Sigmoid colon (tissue), 4 donors: ENCODE results near the gene ABCC1.
"Not testable (repeated sequence)": the region's sequence is repeated elsewhere in the genome, so short reads cannot be mapped to it uniquely, and the experiment has no call there.

Source experiments
- EP300 ChIP-seq, 4 donors: sonication (generic); formaldehyde crosslinking; IDR thresholded peaks; one replicate each; pipeline ENCODE4 v1.6.1; 2017; ENCODE audit warnings: antibody characterized with exemption in 4 of 4
- POLR2A ChIP-seq, 2 donors: fragments of 450-650 bp; IDR thresholded peaks; one replicate each; pipeline ENCODE4 v1.6.1; 2016; ENCODE audit warnings: antibody characterized with exemption in 2 of 2, mild to moderate bottlenecking in 2 of 2, moderate library complexity in 2 of 2
- POLR2AphosphoS5 ChIP-seq, 4 donors: sonication (generic); formaldehyde crosslinking; IDR thresholded peaks; one replicate each; pipeline ENCODE4 v1.6.1; 2017; ENCODE audit warnings: antibody characterized with exemption in 4 of 4
- TF ChIP-seq, protein P1 (sequence below), 4 experiments: fragments of 450-650 bp in 3 of 4; fragments of 200-600 bp in 1 of 4; IDR thresholded peaks; one replicate each; pipeline ENCODE4 v1.5.1; 2016 to 2019; ENCODE audit warnings: antibody characterized with exemption in 4 of 4, mild to moderate bottlenecking in 3 of 4, moderate library complexity in 2 of 4

DNA sequence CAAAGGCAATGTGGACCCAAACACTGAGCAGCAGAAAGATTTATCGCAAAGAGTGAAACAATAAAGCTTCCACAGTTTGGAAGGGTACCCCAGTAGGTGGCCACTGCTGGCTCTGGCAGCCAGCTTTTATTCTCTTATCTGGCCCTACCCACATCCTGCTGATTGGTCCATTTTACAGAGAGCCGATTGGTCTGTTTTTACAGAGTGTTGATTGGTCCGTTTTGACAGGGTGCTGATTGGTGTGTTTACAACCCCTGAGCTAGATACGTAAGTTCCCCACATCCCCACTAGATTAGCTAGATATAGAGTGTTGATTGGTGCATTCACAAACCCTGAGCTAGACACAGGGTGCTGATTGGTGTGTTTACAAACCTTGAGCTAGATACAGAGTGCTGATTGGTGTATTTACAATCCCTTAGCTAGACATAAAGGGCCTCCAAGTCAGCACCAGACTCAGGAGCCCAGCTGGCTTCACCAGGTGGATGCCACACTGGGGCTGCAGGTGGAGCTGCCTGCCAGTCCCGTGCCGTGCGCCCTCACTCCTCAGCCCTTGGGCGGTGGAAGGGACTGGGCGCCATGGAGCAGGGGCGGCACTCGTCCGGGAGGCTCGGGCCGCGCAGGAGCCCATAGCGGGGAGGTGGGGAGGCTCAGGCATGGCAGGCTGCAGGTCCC, 154.9 kb downstream of the ABCC1 start:
- TF ChIP-seq POLR2A, POLR2AphosphoS5, EP300 (IDR thresholded peaks at IDR 0.05): not testable (repeated sequence)
- TF ChIP-seq, protein P1, sequence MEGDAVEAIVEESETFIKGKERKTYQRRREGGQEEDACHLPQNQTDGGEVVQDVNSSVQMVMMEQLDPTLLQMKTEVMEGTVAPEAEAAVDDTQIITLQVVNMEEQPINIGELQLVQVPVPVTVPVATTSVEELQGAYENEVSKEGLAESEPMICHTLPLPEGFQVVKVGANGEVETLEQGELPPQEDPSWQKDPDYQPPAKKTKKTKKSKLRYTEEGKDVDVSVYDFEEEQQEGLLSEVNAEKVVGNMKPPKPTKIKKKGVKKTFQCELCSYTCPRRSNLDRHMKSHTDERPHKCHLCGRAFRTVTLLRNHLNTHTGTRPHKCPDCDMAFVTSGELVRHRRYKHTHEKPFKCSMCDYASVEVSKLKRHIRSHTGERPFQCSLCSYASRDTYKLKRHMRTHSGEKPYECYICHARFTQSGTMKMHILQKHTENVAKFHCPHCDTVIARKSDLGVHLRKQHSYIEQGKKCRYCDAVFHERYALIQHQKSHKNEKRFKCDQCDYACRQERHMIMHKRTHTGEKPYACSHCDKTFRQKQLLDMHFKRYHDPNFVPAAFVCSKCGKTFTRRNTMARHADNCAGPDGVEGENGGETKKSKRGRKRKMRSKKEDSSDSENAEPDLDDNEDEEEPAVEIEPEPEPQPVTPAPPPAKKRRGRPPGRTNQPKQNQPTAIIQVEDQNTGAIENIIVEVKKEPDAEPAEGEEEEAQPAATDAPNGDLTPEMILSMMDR (IDR thresholded peaks at IDR 0.05): not testable (repeated sequence)
